Mesodermal cell (in vitro differentiated cells): ENCODE results near the gene KCNK16.

Experiments used
- H3K27ac ChIP-seq: 2 replicates; pipeline ENCODE4 v1.7.0; 2013; ENCODE audit warnings: mild to moderate bottlenecking, low read depth, low read length, moderate library complexity; ENCODE audit not compliant: severe bottlenecking
- H3K36me3 ChIP-seq: 2 replicates; pipeline ENCODE4 v1.7.1; 2013; ENCODE audit warnings: mild to moderate bottlenecking, low read length, moderate library complexity; ENCODE audit not compliant: control insufficient read depth, insufficient read depth
- H3K4me1 ChIP-seq: one replicate; pipeline ENCODE4 v1.7.1; 2013; ENCODE audit warnings: mild to moderate bottlenecking, low read length; ENCODE audit not compliant: insufficient read depth, control insufficient read depth, poor library complexity, severe bottlenecking
- H3K4me3 ChIP-seq: 2 replicates; pipeline ENCODE4 v1.7.0; 2013; ENCODE audit warnings: low read length, control low read depth, mild to moderate bottlenecking; ENCODE audit not compliant: insufficient read depth, poor library complexity, severe bottlenecking; ENCODE audit errors: extremely low read depth
- H3K9me3 ChIP-seq: 2 replicates; pipeline ENCODE4 v1.7.1; 2013; ENCODE audit warnings: mild to moderate bottlenecking, low read length, moderate library complexity; ENCODE audit not compliant: control insufficient read depth
- WGBS, 2 experiments: methylation state at CpG; one replicate each; pipeline ENCODE4 v1.1.5; 2013; ENCODE audit warnings: missing lambda C conversion rate in 2 of 2; ENCODE audit not compliant: insufficient coverage in 2 of 2; 5-methylcytosine and 5-hydroxymethylcytosine counted together

Gene KCNK16

GRCh38 chr6:39321761-39322160, 741 bp downstream of the KCNK16 start:
- Histone ChIP-seq H3K36me3 (no peaks in the 10 kb centered on the region), H3K9me3 (no peaks in the 10 kb centered on the region), H3K27ac (no peak overlapping the region), H3K4me3 (no peak overlapping the region), H3K4me1 (no peaks in the 10 kb centered on the region)
- WGBS, 2 experiments = 81 to 100% methylated on average over 3 to 5 of the region's 5 CpGs

- Histone ChIP-seq H3K4me1 (no peaks in the 10 kb centered on the region), H3K36me3 (no peaks in the 10 kb centered on the region), H3K9me3 (no peaks in the 10 kb centered on the region), H3K4me3 (no peak overlapping the region), H3K27ac (no peak overlapping the region)
- 87 to 90% methylated on average over 7 to 10 of the region's 10 CpGs for WGBS, 2 experiments
Observed at GRCh38 chr6:39320363-39320984, 2.0 kb downstream of the KCNK16 start.

- WGBS, 2 experiments = 88 to 94% methylated on average over 10 to 13 of the region's 13 CpGs
- Histone ChIP-seq H3K4me1 (no peaks in the 10 kb centered on the region), H3K27ac (no peak overlapping the region), H3K36me3 (no peaks in the 10 kb centered on the region), H3K4me3 (no peak overlapping the region), H3K9me3 (no peaks in the 10 kb centered on the region)
Observed at GRCh38 chr6:39319621-39320362, 2.7 kb downstream of the KCNK16 start.

DNA sequence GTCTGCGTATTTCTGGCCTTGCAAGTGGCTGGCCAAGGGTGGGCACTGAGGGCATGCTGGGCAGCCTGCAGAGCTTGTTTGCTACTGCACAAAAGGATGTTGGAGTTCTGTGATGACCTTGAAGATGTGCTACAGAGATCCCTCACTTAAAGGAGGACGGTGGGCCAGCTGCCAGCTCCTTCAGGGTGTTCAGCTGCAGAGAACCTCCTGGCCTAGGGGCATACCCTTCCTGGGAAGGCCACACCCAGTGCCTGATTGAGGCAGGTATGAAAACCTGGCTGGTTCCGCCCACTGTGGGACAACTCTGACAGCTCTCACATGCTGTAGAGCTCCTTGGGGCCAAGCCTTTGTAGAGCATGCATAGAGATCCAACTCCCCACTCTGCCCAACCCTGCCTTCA, 5.2 kb downstream of the KCNK16 start:
- WGBS, 2 experiments = 84 to 89% methylated on average over 3 of the region's 3 CpGs
- H3K9me3 ChIP-seq = no peaks in the 10 kb centered on the region
- no peaks in the 10 kb centered on the region for H3K36me3 ChIP-seq
- peaks cover 6% of the 10 kb centered on the region for H3K4me1 ChIP-seq
- no peak overlapping the region for H3K4me3 ChIP-seq
- no peak overlapping the region for H3K27ac ChIP-seq

GRCh38 chr6:39314273-39314795, 8.2 kb downstream of the KCNK16 start, which contains the start of gene KCNK17:
Gene KCNK17 (minus strand): TSS chr6:39314419. CDS start chr6:39314320, 99 bp downstream.
- 6 to 19% methylated on average over 21 to 25 of the region's 28 CpGs for WGBS, 2 experiments
- H3K36me3 ChIP-seq = no peaks in the 10 kb centered on the region
- H3K4me3 ChIP-seq = peak within 1 kb of the TSS; percentile 30
- no peak within 1 kb of the TSS for H3K27ac ChIP-seq
- H3K4me1 ChIP-seq = peaks cover 6% of the 10 kb centered on the region
- no peaks in the 10 kb centered on the region for H3K9me3 ChIP-seq

DNA sequence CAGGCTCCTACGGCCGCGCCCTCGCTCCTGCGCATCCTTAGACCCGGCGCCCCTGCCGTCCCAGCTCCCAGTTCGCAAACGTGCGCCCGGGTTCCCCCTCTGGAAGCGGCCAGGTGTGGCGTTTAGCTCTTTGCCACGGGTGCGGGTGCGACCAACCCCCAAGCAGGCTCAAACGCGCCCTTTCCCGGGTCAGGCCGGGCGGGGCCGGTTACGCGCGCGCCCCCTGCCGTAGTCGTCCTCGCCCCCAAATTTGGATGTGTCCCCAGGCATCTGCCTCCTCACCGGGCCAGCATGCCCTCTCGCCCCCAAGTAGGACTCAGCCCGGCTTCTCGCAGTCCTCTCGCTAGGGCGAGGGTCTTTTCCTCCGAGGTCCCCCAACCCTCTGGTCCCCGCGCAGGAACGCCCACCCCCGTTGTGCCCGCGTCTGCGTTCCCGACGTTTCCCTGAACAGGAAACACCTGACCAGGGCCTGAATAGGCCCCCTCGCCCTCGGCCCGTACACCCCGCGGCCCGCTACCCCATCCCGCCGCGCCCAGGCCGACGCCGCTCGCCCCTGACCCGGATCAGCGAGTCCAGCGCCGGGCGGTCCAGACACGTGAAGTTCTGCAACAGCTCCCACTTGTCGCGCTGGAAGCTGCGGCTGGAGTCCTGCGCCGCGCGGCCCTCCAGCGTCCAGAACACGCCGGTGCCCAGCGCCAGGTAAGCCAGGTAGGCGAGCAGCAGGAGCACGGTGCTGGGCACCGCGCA, 8.8 kb downstream of the KCNK16 start:
- Histone ChIP-seq H3K4me1 (peaks cover 6% of the 10 kb centered on the region), H3K36me3 (no peaks in the 10 kb centered on the region), H3K4me3 (peak overlapping the region; percentile 30), H3K9me3 (no peaks in the 10 kb centered on the region), H3K27ac (no peak overlapping the region)
- 1 to 2% methylated on average over 56 to 68 of the region's 80 CpGs for WGBS, 2 experiments

GRCh38 chr6:39312912-39313525, 9.5 kb downstream of the KCNK16 start:
- Histone ChIP-seq H3K4me1 (peaks cover 6% of the 10 kb centered on the region), H3K4me3 (peak overlapping the region; percentile 30), H3K36me3 (no peaks in the 10 kb centered on the region), H3K9me3 (no peaks in the 10 kb centered on the region), H3K27ac (no peak overlapping the region)
- WGBS, 2 experiments = 45 to 50% methylated on average over 34 to 42 of the region's 45 CpGs

- WGBS, 2 experiments = 48 to 73% methylated on average over 2 to 3 of the region's 4 CpGs
- Histone ChIP-seq H3K4me3 (no peak overlapping the region), H3K9me3 (no peaks in the 10 kb centered on the region), H3K27ac (no peak overlapping the region), H3K4me1 (peaks cover 6% of the 10 kb centered on the region), H3K36me3 (no peaks in the 10 kb centered on the region)
Observed at GRCh38 chr6:39310542-39310941, 12.0 kb downstream of the KCNK16 start.

DNA sequence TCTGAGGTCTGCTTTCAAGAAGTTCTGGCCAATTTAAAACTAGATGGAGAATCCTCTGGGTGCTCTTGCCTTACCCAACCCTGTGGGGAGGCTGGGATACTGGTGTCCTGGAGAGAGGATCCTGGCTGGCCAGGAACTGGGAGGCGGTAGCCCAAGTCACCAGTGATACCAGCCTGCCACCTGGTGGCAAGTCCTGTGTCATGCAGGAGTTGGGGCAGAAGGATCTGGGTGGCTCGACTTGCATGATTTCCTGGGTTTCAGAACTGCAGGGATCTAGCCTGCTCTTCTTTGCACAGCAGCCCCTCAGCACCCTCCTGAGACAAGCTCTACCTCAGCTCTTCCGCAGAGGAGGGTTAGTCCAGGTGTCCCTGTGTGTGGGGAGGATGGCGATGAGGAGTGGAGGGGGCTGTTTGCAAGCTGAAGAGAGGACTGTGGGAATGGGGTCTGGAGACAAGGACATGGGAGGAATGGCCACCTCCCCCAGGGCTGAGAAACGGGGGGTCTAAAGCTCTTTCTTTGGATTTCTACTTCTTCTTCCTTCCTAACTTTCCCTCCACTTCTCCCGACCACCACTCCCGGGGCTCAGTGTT, 12.5 kb downstream of the KCNK16 start:
- Histone ChIP-seq H3K9me3 (no peaks in the 10 kb centered on the region), H3K36me3 (no peaks in the 10 kb centered on the region), H3K4me3 (no peak overlapping the region), H3K4me1 (peaks cover 6% of the 10 kb centered on the region), H3K27ac (no peak overlapping the region)
- 8 to 55% methylated on average over 2 to 4 of the region's 7 CpGs for WGBS, 2 experiments

GRCh38 chr6:39307462-39307861, 15.0 kb downstream of the KCNK16 start:
- Histone ChIP-seq H3K27ac (no peak overlapping the region), H3K4me1 (no peaks in the 10 kb centered on the region), H3K9me3 (no peaks in the 10 kb centered on the region), H3K4me3 (no peak overlapping the region), H3K36me3 (no peaks in the 10 kb centered on the region)
- WGBS, 2 experiments = 75 to 84% methylated on average over 3 of the region's 3 CpGs
